ENCODE results near the gene TRAF4.

TRAF4 gene

GRCh38 chr17:28759256-28759865 is 15.6 kb downstream of the TRAF4 start:
- Histone ChIP-seq H3K4me1 (ENCODE audit: control extremely low read depth in 1 of 4, control insufficient read depth in 4 of 4, insufficient read depth in 4 of 4, low read length in 3 of 4) (peaks cover 3 to 15% (median 13%) of the 10 kb centered on the region in 4 experiments), H3K27me3 (replicated peaks in 2 of 5; ENCODE audit: control insufficient read depth in 4 of 5, insufficient read depth in 5 of 5, low read length in 4 of 5) (no peaks in the 10 kb centered on the region), H3K27ac (ENCODE audit: insufficient read depth in 1 of 2, low read depth in 1 of 2, low read length in 2 of 2, poor library complexity in 1 of 2, severe bottlenecking in 2 of 2) (no peak overlapping the region), H3K36me3 (ENCODE audit: control insufficient read depth in 4 of 4, insufficient read depth in 4 of 4, low read length in 3 of 4) (peaks cover 14 to 55% (median 38%) of the 10 kb centered on the region in 4 experiments), H3K9me3 (ENCODE audit: control extremely low read depth in 1 of 5, control insufficient read depth in 4 of 5, insufficient read depth in 2 of 5, low read depth in 1 of 5, low read length in 4 of 5) (no peaks in the 10 kb centered on the region), H3K4me3 (ENCODE audit: control insufficient read depth in 1 of 7, extremely low read depth in 1 of 7, insufficient read depth in 4 of 7, low read depth in 2 of 7, low read length in 6 of 7) (no peak overlapping the region)
- ChIA-PET POLR2A (no interaction called here), CTCF (interaction anchor here (0.8 to 7.3 kb wide), 4 partner anchors 9 to 51 kb away, joined by 3 to 84 read pairs (median 11); partner anchors contain the start of genes NEK8 and TLCD1)
- DNase-seq: no peak
- WGBS (ENCODE audit: insufficient coverage): 96% methylated on average over 18 of the region's 18 CpGs

- CTCF ChIA-PET: interaction anchor here (0.6 to 7.3 kb wide), 13 partner anchors 9 to 193 kb away, joined by 3 to 84 read pairs (median 5); partner anchors contain the start of genes DHRS13, NEK8 and TLCD1
- Histone ChIP-seq H3K9me3 (ENCODE audit: control extremely low read depth in 1 of 5, control insufficient read depth in 4 of 5, insufficient read depth in 2 of 5, low read depth in 1 of 5, low read length in 4 of 5) (no peaks in the 10 kb centered on the region), H3K4me3 (ENCODE audit: control insufficient read depth in 1 of 7, extremely low read depth in 1 of 7, insufficient read depth in 4 of 7, low read depth in 2 of 7, low read length in 6 of 7) (peak overlapping the region in 1 of 7 experiments; percentile 19), H3K27ac (ENCODE audit: insufficient read depth in 1 of 2, low read depth in 1 of 2, low read length in 2 of 2, poor library complexity in 1 of 2, severe bottlenecking in 2 of 2) (peak overlapping the region in 1 of 2 experiments; percentile 62), H3K36me3 (ENCODE audit: control insufficient read depth in 4 of 4, insufficient read depth in 4 of 4, low read length in 3 of 4) (peaks cover 16 to 68% (median 45%) of the 10 kb centered on the region in 4 experiments), H3K4me1 (ENCODE audit: control extremely low read depth in 1 of 4, control insufficient read depth in 4 of 4, insufficient read depth in 4 of 4, low read length in 3 of 4) (peaks cover 3 to 15% (median 13%) of the 10 kb centered on the region in 4 experiments), H3K27me3 (replicated peaks in 2 of 5; ENCODE audit: control insufficient read depth in 4 of 5, insufficient read depth in 5 of 5, low read length in 4 of 5) (no peaks in the 10 kb centered on the region)
- 33% methylated on average over 7 of the region's 9 CpGs for WGBS (ENCODE audit: insufficient coverage)
- DNase-seq: peak in 2 of 3 donors; percentile 64 to 72
- POLR2A ChIA-PET: interaction anchor here (0.5 to 1.2 kb wide), 3 partner anchors 11 to 41 kb away, joined by 3 to 4 read pairs (median 4); partner anchors contain the start of gene RPL23A
Observed at GRCh38 chr17:28760601-28761562, 17.1 kb downstream of the TRAF4 start.

- Histone ChIP-seq H3K36me3 (ENCODE audit: control insufficient read depth in 4 of 4, insufficient read depth in 4 of 4, low read length in 3 of 4) (peaks cover 19 to 60% (median 36%) of the 10 kb centered on the region in 4 experiments), H3K4me1 (ENCODE audit: control extremely low read depth in 1 of 4, control insufficient read depth in 4 of 4, insufficient read depth in 4 of 4, low read length in 3 of 4) (peaks cover 3 to 15% (median 13%) of the 10 kb centered on the region in 4 experiments), H3K27ac (ENCODE audit: insufficient read depth in 1 of 2, low read depth in 1 of 2, low read length in 2 of 2, poor library complexity in 1 of 2, severe bottlenecking in 2 of 2) (no peak overlapping the region), H3K27me3 (replicated peaks in 2 of 5; ENCODE audit: control insufficient read depth in 4 of 5, insufficient read depth in 5 of 5, low read length in 4 of 5) (no peaks in the 10 kb centered on the region), H3K9me3 (ENCODE audit: control extremely low read depth in 1 of 5, control insufficient read depth in 4 of 5, insufficient read depth in 2 of 5, low read depth in 1 of 5, low read length in 4 of 5) (no peaks in the 10 kb centered on the region), H3K4me3 (ENCODE audit: control insufficient read depth in 1 of 7, extremely low read depth in 1 of 7, insufficient read depth in 4 of 7, low read depth in 2 of 7, low read length in 6 of 7) (no peak overlapping the region)
- DNase-seq: no peak
- CTCF ChIA-PET: interaction anchor here (0.8 to 7.3 kb wide), 40 partner anchors 11 to 182 kb away, joined by 3 to 84 read pairs (median 6); partner anchors contain the start of genes FAM222B, FLOT2, NEK8 and RPL23A
- 100% methylated on average over 1 of the region's 1 CpG for WGBS (ENCODE audit: insufficient coverage)
- POLR2A ChIA-PET: interaction anchor here (0.7 to 0.9 kb wide), 3 partner anchors 11 to 36 kb away, joined by 3 to 4 read pairs (median 3); no protein-coding TSS in a partner anchor
Observed at GRCh38 chr17:28763137-28763799, 19.5 kb downstream of the TRAF4 start.

- WGBS (ENCODE audit: insufficient coverage): 91% methylated on average over 5 of the region's 5 CpGs
- peaks cover 15 to 55% (median 30%) of the 10 kb centered on the region in 4 experiments for H3K36me3 ChIP-seq (ENCODE audit: control insufficient read depth in 4 of 4, insufficient read depth in 4 of 4, low read length in 3 of 4)
Observed at GRCh38 chr17:28763804-28764266, 20.0 kb downstream of the TRAF4 start.

GRCh38 chr17:28765038-28765437 is 21.2 kb downstream of the TRAF4 start:
- ChIA-PET POLR2A (no interaction called here), CTCF (interaction anchor here (0.6 to 7.3 kb wide), 25 partner anchors 9 to 187 kb away, joined by 3 to 84 read pairs (median 5); partner anchors contain the start of genes FAM222B, FLOT2, NEK8 and TLCD1)
- DNase-seq: no peak
- 91% methylated on average over 4 of the region's 4 CpGs for WGBS (ENCODE audit: insufficient coverage)
- peaks cover 3 to 15% (median 13%) of the 10 kb centered on the region in 4 experiments for H3K4me1 ChIP-seq (ENCODE audit: control extremely low read depth in 1 of 4, control insufficient read depth in 4 of 4, insufficient read depth in 4 of 4, low read length in 3 of 4)
- no peaks in the 10 kb centered on the region for H3K27me3 ChIP-seq (replicated peaks in 2 of 5; ENCODE audit: control insufficient read depth in 4 of 5, insufficient read depth in 5 of 5, low read length in 4 of 5)
- H3K27ac ChIP-seq (ENCODE audit: insufficient read depth in 1 of 2, low read depth in 1 of 2, low read length in 2 of 2, poor library complexity in 1 of 2, severe bottlenecking in 2 of 2): no peak overlapping the region
- no peak overlapping the region for H3K4me3 ChIP-seq (ENCODE audit: control insufficient read depth in 1 of 7, extremely low read depth in 1 of 7, insufficient read depth in 4 of 7, low read depth in 2 of 7, low read length in 6 of 7)
- peaks cover 9 to 43% (median 19%) of the 10 kb centered on the region in 4 experiments for H3K36me3 ChIP-seq (ENCODE audit: control insufficient read depth in 4 of 4, insufficient read depth in 4 of 4, low read length in 3 of 4)
- H3K9me3 ChIP-seq (ENCODE audit: control extremely low read depth in 1 of 5, control insufficient read depth in 4 of 5, insufficient read depth in 2 of 5, low read depth in 1 of 5, low read length in 4 of 5): no peaks in the 10 kb centered on the region

More at GRCh38 chr17:28763804-28764266, 20.0 kb downstream of the TRAF4 start:
- Histone ChIP-seq H3K27ac (ENCODE audit: insufficient read depth in 1 of 2, low read depth in 1 of 2, low read length in 2 of 2, poor library complexity in 1 of 2, severe bottlenecking in 2 of 2) (no peak overlapping the region), H3K4me1 (ENCODE audit: control extremely low read depth in 1 of 4, control insufficient read depth in 4 of 4, insufficient read depth in 4 of 4, low read length in 3 of 4) (peaks cover 3 to 15% (median 13%) of the 10 kb centered on the region in 4 experiments), H3K27me3 (replicated peaks in 2 of 5; ENCODE audit: control insufficient read depth in 4 of 5, insufficient read depth in 5 of 5, low read length in 4 of 5) (no peaks in the 10 kb centered on the region), H3K9me3 (ENCODE audit: control extremely low read depth in 1 of 5, control insufficient read depth in 4 of 5, insufficient read depth in 2 of 5, low read depth in 1 of 5, low read length in 4 of 5) (no peaks in the 10 kb centered on the region), H3K4me3 (ENCODE audit: control insufficient read depth in 1 of 7, extremely low read depth in 1 of 7, insufficient read depth in 4 of 7, low read depth in 2 of 7, low read length in 6 of 7) (no peak overlapping the region)
- peak; percentile 78 to 89 (median 82) for DNase-seq
- ChIA-PET POLR2A (interaction anchor here (0.6 to 0.9 kb wide), 3 partner anchors 11 to 84 kb away, joined by 3 to 7 read pairs (median 4); no protein-coding TSS in a partner anchor), CTCF (interaction anchor here (0.8 to 7.3 kb wide), 41 partner anchors 10 to 182 kb away, joined by 3 to 84 read pairs (median 6); partner anchors contain the start of genes FAM222B, FLOT2, NEK8 and RPL23A)

- no peak overlapping the region for H3K4me3 ChIP-seq (ENCODE audit: control insufficient read depth in 1 of 7, extremely low read depth in 1 of 7, insufficient read depth in 4 of 7, low read depth in 2 of 7, low read length in 6 of 7)
- no peak for DNase-seq
- peaks cover 0 to 18% (median 6%) of the 10 kb centered on the region in 4 experiments for H3K4me1 ChIP-seq (ENCODE audit: control extremely low read depth in 1 of 4, control insufficient read depth in 4 of 4, insufficient read depth in 4 of 4, low read length in 3 of 4)
- no peaks in the 10 kb centered on the region for H3K9me3 ChIP-seq (ENCODE audit: control extremely low read depth in 1 of 5, control insufficient read depth in 4 of 5, insufficient read depth in 2 of 5, low read depth in 1 of 5, low read length in 4 of 5)
- 79% methylated on average over 4 of the region's 6 CpGs for WGBS (ENCODE audit: insufficient coverage)
- POLR2A ChIA-PET: interaction anchor here (0.7 kb wide), 1 partner anchor 13 kb away, joined by 3 read pairs; no protein-coding TSS in a partner anchor
- H3K27ac ChIP-seq (ENCODE audit: insufficient read depth in 1 of 2, low read depth in 1 of 2, low read length in 2 of 2, poor library complexity in 1 of 2, severe bottlenecking in 2 of 2): no peak overlapping the region
- peaks cover 0 to 7% (median 3%) of the 10 kb centered on the region in 4 experiments for H3K36me3 ChIP-seq (ENCODE audit: control insufficient read depth in 4 of 4, insufficient read depth in 4 of 4, low read length in 3 of 4)
- CTCF ChIA-PET: interaction anchor here (1.4 to 6.3 kb wide), 6 partner anchors 11 to 68 kb away, joined by 4 to 47 read pairs (median 4); partner anchors contain the start of genes NEK8 and TLCD1
- no peaks in the 10 kb centered on the region for H3K27me3 ChIP-seq (replicated peaks in 2 of 5; ENCODE audit: control insufficient read depth in 4 of 5, insufficient read depth in 5 of 5, low read length in 4 of 5)
Observed at GRCh38 chr17:28773736-28774135, 29.9 kb downstream of the TRAF4 start.

Measured in common myeloid progenitor, CD34-positive (primary cell).